Colonic mucosa (tissue), 2 donors: ENCODE measurements around the gene DEDD2. TPM values are rescaled to one million over a fixed set of nuclear protein-coding genes. Genes with fewer than 3 reads are reported as not detected.

ENCODE experiments used
- total RNA-seq, 2 donors: library from RNA; stranded (reverse); fragmentation: NEBNext Ultra II Directional in 1 of 2; extraction: Animal tissue kit (Norgen Biotek cat#: 25700) in 1 of 2; gene quantifications; one replicate each; pipeline ENCODE4 v1.2.1, GENCODE V29; 2021
- donor health status: DM: no; HTN: no; CAD: no.
- donor health status: DM: no; HTN: no; CAD: no.

Gene DEDD2
- total RNA-seq, 2 donors from 2014 or later, result 27.0 to 33.8 TPM

Other genes starting within 250 kb of the DEDD2 start
- 1 to 10 TPM in 1 of 2 donors, under 1 TPM in 1; 0.35 to 1.9 TPM for gene ATP1A3, start 223.4 kb downstream of the DEDD2 start, total RNA-seq
- 1 to 10 TPM in 1 of 2 donors, under 1 TPM in 1; 0.62 to 2.3 TPM for gene GRIK5, start 147.5 kb downstream of the DEDD2 start, total RNA-seq
- gene ZNF574, start 141.5 kb downstream of the DEDD2 start, total RNA-seq, result 10 to 100 TPM; 14.7 to 15.9 TPM
- 1 to 10 TPM; 2.1 to 4.0 TPM for gene POU2F2, start 85.2 kb downstream of the DEDD2 start, total RNA-seq
- 10 to 100 TPM in 1 of 2 donors, 1 to 10 TPM in 1; 9.3 to 12.8 TPM for gene ZNF526, start 2.6 kb upstream of the DEDD2 start, total RNA-seq
- gene GSK3A, start 24.9 kb upstream of the DEDD2 start, total RNA-seq, result 10 to 100 TPM; 47.8 to 51.8 TPM
- 10 to 100 TPM; 46.7 to 57.3 TPM for gene ERF, start 37.5 kb upstream of the DEDD2 start, total RNA-seq
- 10 to 100 TPM; 47.8 to 54.6 TPM for gene CIC, start 51.6 kb upstream of the DEDD2 start, total RNA-seq
- 1 to 10 TPM in 1 of 2 donors, under 1 TPM in 1; 0.32 to 1.0 TPM for gene PRR19, start 84.5 kb upstream of the DEDD2 start, total RNA-seq
- 10 to 100 TPM; 42.5 to 53.0 TPM for gene PAFAH1B3, start 84.9 kb upstream of the DEDD2 start, total RNA-seq
- gene TMEM145, start 95.6 kb upstream of the DEDD2 start, total RNA-seq, result under 1 TPM; 0.24 to 0.94 TPM
- 10 to 100 TPM; 13.4 to 16.5 TPM for gene MEGF8, start 108.0 kb upstream of the DEDD2 start, total RNA-seq
- 1 to 10 TPM; 4.7 to 5.5 TPM for gene CNFN, start 172.6 kb upstream of the DEDD2 start, total RNA-seq
- 10 to 100 TPM in 1 of 2 donors, 1 to 10 TPM in 1; 9.6 to 16.0 TPM for gene LIPE, start 209.7 kb upstream of the DEDD2 start, total RNA-seq
- gene CXCL17, start 225.3 kb upstream of the DEDD2 start, total RNA-seq, result not detected